Measurements from ENCODE around the gene CAMK4. TPM values are rescaled to one million over a fixed set of nuclear protein-coding genes. Genes with fewer than 3 reads are reported as not detected.

The CAMK4 gene
- total RNA-seq, 1 donor from 2014 or later, result 5.0 TPM

- H3K4me3 Mint-ChIP-seq, result no peak overlapping the region
Observed at GRCh38 chr5:111509119-111509518, 284.9 kb downstream of the CAMK4 start.

DNA sequence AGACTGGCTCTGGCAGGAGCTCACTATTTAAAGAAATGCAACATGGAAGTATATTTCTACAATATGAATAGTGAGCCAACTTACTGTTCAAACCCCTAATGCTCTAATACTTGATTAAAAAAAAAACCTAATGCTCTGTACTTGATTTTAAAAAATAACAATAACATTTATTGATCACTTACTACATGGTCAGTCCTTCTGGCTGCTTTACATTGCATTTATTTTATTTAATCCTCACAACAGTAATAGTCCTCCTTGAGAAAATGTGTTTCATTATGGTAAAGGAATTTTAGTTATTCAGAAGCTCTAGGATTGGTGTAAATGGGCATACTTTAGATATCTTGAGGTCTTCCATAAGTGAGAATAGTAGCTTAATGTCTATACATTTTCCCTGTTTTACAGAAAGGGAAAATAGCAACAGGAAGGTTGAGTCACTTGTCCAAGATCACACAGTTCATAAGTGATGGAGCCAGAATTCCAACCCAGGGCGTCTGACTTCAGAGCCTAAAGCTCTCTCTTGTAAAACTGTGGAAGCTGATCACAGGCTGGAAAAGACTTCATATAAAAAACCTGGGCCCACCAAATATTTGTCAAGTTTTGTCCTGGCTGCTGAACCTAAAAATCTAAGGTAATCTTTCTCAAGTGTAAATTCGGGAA, 287.1 kb downstream of the CAMK4 start:
- Histone ChIP-seq H3K9me3 (ENCODE audit: low read depth) (no peaks in the 10 kb centered on the region), H3K27ac (no peak overlapping the region), H3K4me2 (peak overlapping the region; percentile 93), H4K20me1 (ENCODE audit: low read depth) (peaks cover 38% of the 10 kb centered on the region), H3K4me1 (peaks cover 48% of the 10 kb centered on the region), H3K27me3 (no peaks in the 10 kb centered on the region), H3K9ac (peak overlapping the region; percentile 68), H3K36me3 (peaks cover 4% of the 10 kb centered on the region), H2AFZ (replicated peaks) (peak overlapping the region; percentile 55), H3K4me3 (peak overlapping the region; percentile 93), H3K79me2 (ENCODE audit: low read depth) (peaks cover 65% of the 10 kb centered on the region), H3F3A (ENCODE audit: low read depth) (peaks cover 27% of the 10 kb centered on the region)
- Mint-ChIP-seq H3K4me1 (peaks cover 37% of the 10 kb centered on the region), H3K27me3 (ENCODE audit: insufficient read depth, low read depth) (no peaks in the 10 kb centered on the region), H3K9me3 (no peaks in the 10 kb centered on the region), H3K4me3 (peak overlapping the region; percentile 91), H3K36me3 (peaks cover 6% of the 10 kb centered on the region), H3K27ac (no peak overlapping the region)
- DNase-seq (ENCODE audit: low spot score), result no peak
- TF ChIP-seq EZH2phosphoT487 (IDR thresholded peaks at IDR 0.05) (no peak), CTCF (IDR thresholded peaks at IDR 0.05) (no peak), EZH2 (IDR thresholded peaks at IDR 0.05) (no peak)

More at GRCh38 chr5:111509119-111509518, 284.9 kb downstream of the CAMK4 start:
- Histone ChIP-seq H3K36me3 (peaks cover 17% of the 10 kb centered on the region), H3K9me3 (ENCODE audit: low read depth) (no peaks in the 10 kb centered on the region), H3K27me3 (no peaks in the 10 kb centered on the region), H3K4me1 (peaks cover 42% of the 10 kb centered on the region), H3K27ac (no peak overlapping the region), H2AFZ (replicated peaks) (no peak overlapping the region), H3K79me2 (ENCODE audit: low read depth) (peaks cover 86% of the 10 kb centered on the region), H3K4me2 (peak overlapping the region; percentile 93), H3K9ac (no peak overlapping the region), H3F3A (ENCODE audit: low read depth) (peaks cover 26% of the 10 kb centered on the region), H4K20me1 (ENCODE audit: low read depth) (peaks cover 38% of the 10 kb centered on the region), H3K4me3 (peak overlapping the region; percentile 93)
- H3K4me1 Mint-ChIP-seq, result peaks cover 30% of the 10 kb centered on the region
- no peaks in the 10 kb centered on the region for H3K27me3 Mint-ChIP-seq (ENCODE audit: insufficient read depth, low read depth)
- peaks cover 16% of the 10 kb centered on the region for H3K36me3 Mint-ChIP-seq
- DNase-seq (ENCODE audit: low spot score), result no peak
- H3K27ac Mint-ChIP-seq, result no peak overlapping the region
- no peaks in the 10 kb centered on the region for H3K9me3 Mint-ChIP-seq
- TF ChIP-seq EZH2 (IDR thresholded peaks at IDR 0.05), result no peak
- no peak for TF ChIP-seq CTCF (IDR thresholded peaks at IDR 0.05)
- TF ChIP-seq EZH2phosphoT487 (IDR thresholded peaks at IDR 0.05), result no peak

DNA sequence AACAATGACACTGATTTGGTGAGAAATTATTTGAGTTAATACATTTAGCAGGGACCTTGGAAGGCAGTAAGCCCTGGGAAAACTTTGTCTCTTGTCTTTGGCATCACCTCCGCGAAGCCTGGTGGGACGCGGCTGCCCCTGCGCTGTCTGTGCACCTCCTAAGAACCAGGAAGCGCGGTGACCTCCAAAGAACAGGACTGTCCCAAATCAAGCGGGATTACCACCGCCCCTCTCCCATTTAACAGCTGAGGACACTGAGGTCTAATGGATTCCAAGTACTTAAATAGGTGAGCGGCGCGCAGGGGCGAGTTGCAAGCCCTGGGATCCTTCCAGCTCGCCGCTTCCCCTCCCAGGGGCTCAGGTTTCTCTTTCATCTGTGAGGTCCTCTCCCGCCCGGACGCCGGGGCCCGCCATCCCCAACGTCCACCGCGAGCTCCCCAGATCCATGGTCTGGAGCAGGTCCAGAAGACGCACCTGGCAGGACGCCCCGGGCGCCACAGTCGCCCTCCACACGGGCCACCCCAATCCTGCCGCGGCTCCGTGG, 287.7 kb downstream of the CAMK4 start:
- peak; percentile 85 for DNase-seq (ENCODE audit: low spot score)
- Histone ChIP-seq H3K4me1 (peaks cover 48% of the 10 kb centered on the region), H4K20me1 (ENCODE audit: low read depth) (peaks cover 38% of the 10 kb centered on the region), H3K9me3 (ENCODE audit: low read depth) (no peaks in the 10 kb centered on the region), H3K27ac (peak overlapping the region; percentile 98), H3K36me3 (no peaks in the 10 kb centered on the region), H3F3A (ENCODE audit: low read depth) (peaks cover 27% of the 10 kb centered on the region), H2AFZ (replicated peaks) (peak overlapping the region; percentile 55), H3K79me2 (ENCODE audit: low read depth) (peaks cover 59% of the 10 kb centered on the region), H3K9ac (peak overlapping the region; percentile 68), H3K4me3 (peak overlapping the region; percentile 93), H3K27me3 (no peaks in the 10 kb centered on the region), H3K4me2 (peak overlapping the region; percentile 93)
- Mint-ChIP-seq H3K27ac (peak overlapping the region; percentile 83), H3K4me1 (peaks cover 37% of the 10 kb centered on the region), H3K4me3 (peak overlapping the region; percentile 91), H3K27me3 (ENCODE audit: insufficient read depth, low read depth) (no peaks in the 10 kb centered on the region), H3K9me3 (no peaks in the 10 kb centered on the region), H3K36me3 (peaks cover 6% of the 10 kb centered on the region)
- TF ChIP-seq EZH2phosphoT487 (IDR thresholded peaks at IDR 0.05), result no peak
- no peak for TF ChIP-seq CTCF (IDR thresholded peaks at IDR 0.05)
- TF ChIP-seq EZH2 (IDR thresholded peaks at IDR 0.05), result no peak
